ENCODE measurements around the gene VAV3. TPM values are rescaled to one million over a fixed set of nuclear protein-coding genes. Genes with fewer than 3 reads are reported as not detected.

VAV3 gene
- total and polyA plus RNA-seq, 2 of the 8 experiments (the other 6 are each of a cell fraction or from before 2014, with no cell fraction given), result 2.9 to 7.9 TPM

- TF ChIP-seq YY1 (IDR thresholded peaks at IDR 0.05; ENCODE audit: low read depth, low read length), result peak; percentile 32
- peak in 1 of 2 experiments; percentile 5; a peak in 1 of 3 replicates for TF ChIP-seq POLR2A (IDR thresholded peaks at IDR 0.05; ENCODE audit: control extremely low read depth in 1 of 2, low read depth in 2 of 2, low read length in 2 of 2)
- no peak for TF ChIP-seq NANOG (IDR thresholded peaks at IDR 0.05; ENCODE audit: insufficient read depth, low read depth, low read length, poor library complexity, severe bottlenecking)
- TF ChIP-seq POU5F1 (IDR thresholded peaks at IDR 0.05; ENCODE audit: low read depth, low read length), result no peak
- TF ChIP-seq BACH1 (IDR thresholded peaks at IDR 0.05; ENCODE audit: low read length), result no peak
- TF ChIP-seq SIN3A (conservative IDR thresholded peaks at IDR 0.05 in 1 of 2, IDR thresholded peaks at IDR 0.05 in 1 of 2; ENCODE audit: low read depth in 1 of 2, low read length in 2 of 2), result peak in 1 of 2 experiments; percentile 51; a peak in 1 of 4 replicates
- peak; percentile 37 for TF ChIP-seq EZH2 (IDR thresholded peaks at IDR 0.05; ENCODE audit: low read depth, low read length, severe bottlenecking)
- TF ChIP-seq ATF3 (IDR thresholded peaks at IDR 0.05; ENCODE audit: insufficient read depth, low read depth, low read length), result no peak
- TF ChIP-seq SP4 (IDR thresholded peaks at IDR 0.05; ENCODE audit: low read length), result no peak
- TF ChIP-seq SUZ12 (IDR thresholded peaks at IDR 0.05; ENCODE audit: low read length), result peak; percentile 47; the same call in 1 of the 2 replicates
- TF ChIP-seq TAF1 (IDR thresholded peaks at IDR 0.05; ENCODE audit: low read depth, low read length), result 0 out of 2 replicates have a peak, but pooled peaks have one; percentile 35
- no peak for TF ChIP-seq SP1 (IDR thresholded peaks at IDR 0.05; ENCODE audit: low read depth, low read length)
- peak; percentile 75 for TF ChIP-seq KDM4A (IDR thresholded peaks at IDR 0.05; ENCODE audit: low read depth, low read length, severe bottlenecking)
- TF ChIP-seq FOSL1 (IDR thresholded peaks at IDR 0.05; ENCODE audit: insufficient read depth, low read depth, low read length), result no peak
- TF ChIP-seq ASH2L (IDR thresholded peaks at IDR 0.05; ENCODE audit: low read length), result peak; percentile 47
- TF ChIP-seq, protein P1, sequence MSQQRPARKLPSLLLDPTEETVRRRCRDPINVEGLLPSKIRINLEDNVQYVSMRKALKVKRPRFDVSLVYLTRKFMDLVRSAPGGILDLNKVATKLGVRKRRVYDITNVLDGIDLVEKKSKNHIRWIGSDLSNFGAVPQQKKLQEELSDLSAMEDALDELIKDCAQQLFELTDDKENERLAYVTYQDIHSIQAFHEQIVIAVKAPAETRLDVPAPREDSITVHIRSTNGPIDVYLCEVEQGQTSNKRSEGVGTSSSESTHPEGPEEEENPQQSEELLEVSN (IDR thresholded peaks at IDR 0.05), result peak; percentile 8
Observed at GRCh38 chr1:107964336-107965109, 457 bp downstream of the VAV3 start (continued).
